Muscle of leg (tissue), 11 donors: ENCODE data around the gene P2RY11. TPM values are rescaled to one million over a fixed set of nuclear protein-coding genes. Genes with fewer than 3 reads are reported as not detected.

Experiments
- DNase-seq: peaks from one replicate; pipeline ENCODE4 v3.0.0; 2013
- H3K27ac ChIP-seq: one replicate; pipeline ENCODE4 v1.5.1; 2013; ENCODE audit warnings: mild to moderate bottlenecking, low read length, control low read depth
- H3K27me3 ChIP-seq: one replicate; pipeline ENCODE4 v1.6.1; 2013; ENCODE audit warnings: low read length; ENCODE audit not compliant: control insufficient read depth, insufficient read depth
- H3K36me3 ChIP-seq: one replicate; pipeline ENCODE4 v1.6.1; 2013; ENCODE audit warnings: low read length; ENCODE audit not compliant: control insufficient read depth, insufficient read depth
- H3K4me1 ChIP-seq: one replicate; pipeline ENCODE4 v1.6.1; 2013; ENCODE audit warnings: low read length; ENCODE audit not compliant: control insufficient read depth, insufficient read depth
- H3K4me3 ChIP-seq: one replicate; pipeline ENCODE4 v1.5.1; 2013; ENCODE audit warnings: low read length, control low read depth
- H3K9me3 ChIP-seq: replicated peaks from 2 replicates; pipeline ENCODE4 v1.6.1; 2013; ENCODE audit warnings: low read depth, low read length; ENCODE audit not compliant: control insufficient read depth
- WGBS: methylation state at CpG from one replicate; pipeline ENCODE4 v1.1.5; 2013; ENCODE audit warnings: missing lambda C conversion rate; ENCODE audit not compliant: insufficient coverage; 5-methylcytosine and 5-hydroxymethylcytosine counted together
- polyA plus RNA-seq, 8 donors: library from polyadenylated mRNA; unstranded; fragments of 120-200 nt; gene quantifications; one replicate each; pipeline versions ENCODE4 v1.2.1 to v1.2.3, GENCODE V29; 2013; ENCODE audit warnings: inconsistent platforms in 1 of 8, low replicate concordance in 1 of 8; ENCODE audit not compliant: insufficient read length in 8 of 8, insufficient read depth in 1 of 8
- total RNA-seq: library from RNA; stranded (reverse); fragments of 120-200 nt; gene quantifications from one replicate; pipeline ENCODE4 v1.2.4, GENCODE V29; 2013

The P2RY11 gene
- total and polyA plus RNA-seq, 9 donors, result 2.7 to 14.2 (median 9.5) TPM

DNA sequence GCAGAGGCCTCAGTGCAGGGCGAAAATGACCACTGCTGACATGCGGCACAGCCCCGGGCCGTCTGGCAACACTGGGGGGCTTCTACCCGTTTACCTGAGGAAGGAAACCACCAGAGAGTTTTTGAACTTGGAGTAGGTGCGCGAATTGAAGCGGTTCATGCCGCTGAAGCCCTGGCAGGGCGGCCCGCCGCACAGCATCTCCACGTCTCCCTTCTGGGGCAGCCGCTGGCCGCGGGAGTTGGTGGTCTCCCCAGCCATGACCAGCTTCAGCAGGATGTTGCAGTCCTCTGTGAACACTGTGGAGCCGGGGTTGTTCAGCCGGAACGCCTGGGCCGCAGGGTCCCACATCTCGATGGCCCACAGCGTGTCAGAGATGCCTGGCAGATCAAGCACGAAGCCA, 28.5 kb downstream of the P2RY11 start:
- Histone ChIP-seq H3K4me3 (no peak overlapping the region), H3K27ac (no peak overlapping the region), H3K27me3 (no peaks in the 10 kb centered on the region), H3K4me1 (no peaks in the 10 kb centered on the region), H3K36me3 (peaks cover 92% of the 10 kb centered on the region), H3K9me3 (no peaks in the 10 kb centered on the region)
- 95% methylated on average over 21 of the region's 23 CpGs for WGBS
- DNase-seq, result no peak

DNA sequence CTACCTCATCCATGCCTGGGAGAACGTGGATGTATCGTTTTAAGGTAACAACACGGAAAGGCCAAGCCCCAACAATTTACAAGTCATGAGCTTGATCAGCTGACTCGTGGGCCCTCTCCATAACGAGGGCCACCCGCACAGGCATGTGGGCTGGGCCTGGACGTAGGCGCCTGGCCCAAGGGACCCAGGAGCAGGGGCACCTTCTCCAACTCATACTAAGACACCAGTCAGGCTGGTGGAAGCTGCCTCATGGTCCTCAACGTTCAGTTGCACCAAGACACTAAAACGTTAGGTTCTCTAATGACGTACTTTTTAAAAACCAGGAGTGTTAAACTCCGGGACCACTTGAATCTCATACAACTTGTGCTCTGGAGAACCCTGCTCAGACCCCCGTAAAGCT, 30.0 kb downstream of the P2RY11 start:
- no peaks in the 10 kb centered on the region for H3K4me1 ChIP-seq
- no peaks in the 10 kb centered on the region for H3K27me3 ChIP-seq
- H3K9me3 ChIP-seq, result no peaks in the 10 kb centered on the region
- H3K4me3 ChIP-seq, result no peak overlapping the region
- 92% methylated on average over 13 of the region's 13 CpGs for WGBS
- H3K27ac ChIP-seq, result no peak overlapping the region
- peaks cover 95% of the 10 kb centered on the region for H3K36me3 ChIP-seq
- no peak for DNase-seq

DNA sequence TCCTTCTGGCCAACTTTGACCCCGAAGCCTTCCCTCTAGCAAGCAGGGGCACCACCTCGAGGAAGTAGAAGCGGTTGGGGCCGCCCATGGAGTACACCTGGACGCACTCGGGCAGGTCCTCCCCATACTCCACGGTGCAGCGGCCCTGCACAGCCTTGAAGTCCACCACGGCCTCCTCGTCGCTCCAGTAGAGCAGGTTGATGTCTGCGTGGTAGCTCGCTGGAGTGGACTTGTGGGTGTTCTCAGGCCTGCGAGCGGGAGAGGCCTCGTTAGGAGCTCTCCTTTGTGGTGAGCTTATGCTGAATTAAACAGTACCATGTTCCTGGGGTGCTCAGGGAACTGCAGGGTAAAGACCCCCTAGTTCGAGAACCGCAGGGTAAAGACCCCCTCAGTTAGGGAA, 30.5 kb downstream of the P2RY11 start:
- 98% methylated on average over 11 of the region's 18 CpGs for WGBS
- peaks cover 98% of the 10 kb centered on the region for H3K36me3 ChIP-seq
- DNase-seq, result no peak
- H3K4me3 ChIP-seq, result no peak overlapping the region
- no peaks in the 10 kb centered on the region for H3K27me3 ChIP-seq
- H3K4me1 ChIP-seq, result no peaks in the 10 kb centered on the region
- no peaks in the 10 kb centered on the region for H3K9me3 ChIP-seq
- no peak overlapping the region for H3K27ac ChIP-seq

DNA sequence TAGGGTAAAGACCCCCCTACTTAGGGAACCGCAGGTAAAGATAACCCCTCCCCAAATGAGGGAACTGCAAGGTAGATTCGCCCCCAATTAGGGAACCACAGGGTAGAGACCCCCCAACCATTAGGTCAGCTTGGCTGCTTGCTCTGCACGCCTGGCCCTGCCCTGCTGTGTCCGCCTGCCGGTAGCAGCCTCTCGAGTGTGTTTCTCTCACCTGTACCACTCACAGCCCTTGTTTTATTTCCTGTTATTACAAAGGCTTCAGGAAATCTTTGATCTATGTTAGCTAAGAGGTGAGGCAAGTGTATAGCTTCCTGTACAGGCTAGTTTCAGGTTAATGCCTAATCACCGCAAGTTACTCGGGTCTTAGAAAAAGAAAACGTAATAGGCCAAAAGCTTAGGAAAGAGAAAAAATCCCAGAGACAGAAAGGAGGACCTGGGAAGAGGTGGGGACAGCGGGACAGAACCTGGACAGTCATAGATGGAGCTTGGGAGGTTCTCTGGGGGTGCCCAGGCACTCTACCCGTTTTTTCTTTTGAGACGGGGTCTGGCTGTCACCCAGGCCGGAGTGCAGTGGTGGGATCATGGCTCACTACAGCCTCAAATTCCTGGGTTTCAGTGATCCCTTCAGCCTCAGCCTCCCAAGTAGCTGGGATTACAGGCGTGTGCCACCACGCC, 31.3 kb downstream of the P2RY11 start:
- WGBS, result 88% methylated on average over 10 of the region's 15 CpGs
- Histone ChIP-seq H3K27ac (no peak overlapping the region), H3K4me3 (no peak overlapping the region), H3K36me3 (peaks cover 94% of the 10 kb centered on the region), H3K9me3 (no peaks in the 10 kb centered on the region), H3K4me1 (no peaks in the 10 kb centered on the region), H3K27me3 (no peaks in the 10 kb centered on the region)
- DNase-seq, result no peak

DNA sequence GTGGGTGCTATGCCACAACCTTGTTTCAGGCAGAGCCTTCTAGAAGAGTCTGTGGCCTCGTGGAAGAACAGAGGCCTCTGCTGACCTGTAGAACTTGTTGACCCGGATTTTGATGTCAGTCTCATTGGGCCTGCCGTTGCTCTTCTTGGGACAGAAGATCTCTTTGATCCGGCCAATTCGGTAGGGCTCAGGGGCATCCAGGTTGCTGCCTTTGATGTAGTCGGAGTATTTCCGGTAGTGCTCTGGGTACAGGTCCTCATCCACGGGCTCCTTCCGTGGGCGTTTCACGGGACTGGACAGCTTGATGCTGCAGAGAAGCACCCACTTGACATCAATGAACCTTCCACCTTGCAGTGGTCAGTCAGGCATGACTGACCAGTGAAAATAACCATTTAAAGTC, 32.2 kb downstream of the P2RY11 start:
- Histone ChIP-seq H3K4me3 (no peak overlapping the region), H3K9me3 (no peaks in the 10 kb centered on the region), H3K27me3 (no peaks in the 10 kb centered on the region), H3K27ac (no peak overlapping the region), H3K36me3 (peaks cover 89% of the 10 kb centered on the region), H3K4me1 (no peaks in the 10 kb centered on the region)
- no peak for DNase-seq
- WGBS, result 96% methylated on average over 5 of the region's 11 CpGs

DNA sequence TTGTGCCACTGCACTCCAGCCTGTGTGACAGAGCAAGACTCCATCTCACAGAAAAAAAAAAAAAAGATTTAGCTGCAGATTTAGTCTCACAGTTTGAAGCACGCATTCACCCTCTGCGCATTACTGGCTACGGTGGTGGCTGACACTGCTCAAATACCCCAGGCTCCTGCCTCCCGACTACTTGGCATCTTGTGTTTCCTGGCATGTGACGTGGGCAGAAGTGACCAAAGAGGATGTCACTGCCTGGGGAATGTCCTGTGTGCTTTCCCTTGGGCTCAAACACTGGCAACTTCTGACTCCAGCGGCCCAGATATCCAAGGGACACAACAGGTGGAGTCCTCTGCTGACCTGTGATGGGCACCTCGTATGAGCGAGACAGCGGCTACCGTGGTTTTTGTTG, 32.9 kb downstream of the P2RY11 start:
- no peak overlapping the region for H3K27ac ChIP-seq
- WGBS, result 82% methylated on average over 10 of the region's 10 CpGs
- no peak for DNase-seq
- no peak overlapping the region for H3K4me3 ChIP-seq
- no peaks in the 10 kb centered on the region for H3K27me3 ChIP-seq
- H3K9me3 ChIP-seq, result no peaks in the 10 kb centered on the region
- no peaks in the 10 kb centered on the region for H3K4me1 ChIP-seq
- H3K36me3 ChIP-seq, result peaks cover 89% of the 10 kb centered on the region

DNA sequence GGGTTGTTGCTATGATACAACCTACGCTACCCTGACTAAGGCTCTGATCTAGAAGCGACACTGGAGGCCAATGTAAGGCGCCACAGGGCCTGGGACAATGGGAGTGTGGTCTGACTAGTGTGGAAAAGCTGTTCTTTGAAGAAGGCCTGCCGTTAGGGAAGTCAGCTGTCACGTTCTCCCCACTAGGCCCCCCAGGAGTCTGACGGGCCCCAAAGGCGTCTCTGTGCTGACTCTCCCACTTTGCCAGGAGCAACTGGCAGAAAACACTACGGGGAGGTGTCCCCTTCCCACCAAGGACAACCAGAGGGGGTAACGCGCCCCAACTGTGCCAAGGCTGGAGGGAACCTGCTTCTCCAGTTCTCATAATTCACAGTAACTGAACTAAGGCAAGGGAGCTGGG, 33.5 kb downstream of the P2RY11 start:
- Histone ChIP-seq H3K27me3 (no peaks in the 10 kb centered on the region), H3K9me3 (no peaks in the 10 kb centered on the region), H3K4me3 (no peak overlapping the region), H3K36me3 (peaks cover 89% of the 10 kb centered on the region), H3K4me1 (no peaks in the 10 kb centered on the region), H3K27ac (no peak overlapping the region)
- WGBS, result 67% methylated on average over 8 of the region's 10 CpGs
- no peak for DNase-seq

DNA sequence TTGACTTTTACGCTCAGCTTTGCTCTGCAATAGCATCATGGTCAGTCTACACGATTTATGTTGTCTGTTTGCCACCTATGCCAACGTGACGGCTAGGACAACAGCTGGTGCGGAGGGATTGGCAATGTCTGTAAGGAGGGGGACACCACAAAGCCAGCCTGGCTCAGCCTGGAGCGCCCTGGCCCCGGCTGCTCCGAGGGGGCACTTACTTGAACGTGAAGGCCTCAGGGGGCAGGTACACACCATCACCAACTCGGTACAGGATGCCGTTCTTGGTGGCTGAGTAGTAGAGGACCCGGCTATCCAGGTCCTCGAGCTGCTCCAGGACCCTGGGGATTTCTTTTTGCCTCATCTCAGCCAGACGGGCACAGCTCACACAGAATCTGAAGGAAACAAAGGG, 34.6 kb downstream of the P2RY11 start:
- Histone ChIP-seq H3K4me3 (no peak overlapping the region), H3K9me3 (no peaks in the 10 kb centered on the region), H3K4me1 (no peaks in the 10 kb centered on the region), H3K27ac (no peak overlapping the region), H3K27me3 (no peaks in the 10 kb centered on the region), H3K36me3 (peaks cover 89% of the 10 kb centered on the region)
- WGBS, result 91% methylated on average over 12 of the region's 14 CpGs
- no peak for DNase-seq

DNA sequence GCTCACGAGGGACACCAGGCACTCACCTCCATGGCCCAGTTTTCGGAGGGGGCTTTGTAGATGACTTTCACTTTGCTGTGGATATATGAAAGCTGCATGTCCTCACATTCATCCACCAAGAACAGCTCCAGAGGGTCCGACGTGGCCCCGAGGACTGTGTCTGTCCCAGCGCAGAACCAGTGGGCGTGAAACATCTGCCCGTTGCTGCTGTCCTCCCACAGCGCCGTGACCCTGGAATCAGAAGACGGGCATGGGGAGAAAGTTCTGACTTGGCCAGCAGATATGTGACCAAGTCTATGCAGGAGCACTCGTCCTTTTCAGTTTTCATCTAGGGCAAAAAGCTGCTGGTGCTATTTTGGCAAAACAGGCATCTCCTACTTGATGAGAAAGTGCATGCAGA, 37.9 kb downstream of the P2RY11 start:
- Histone ChIP-seq H3K4me1 (no peaks in the 10 kb centered on the region), H3K9me3 (no peaks in the 10 kb centered on the region), H3K36me3 (peaks cover 84% of the 10 kb centered on the region), H3K27ac (no peak overlapping the region), H3K4me3 (no peak overlapping the region), H3K27me3 (no peaks in the 10 kb centered on the region)
- 95% methylated on average over 9 of the region's 12 CpGs for WGBS
- no peak for DNase-seq

DNA sequence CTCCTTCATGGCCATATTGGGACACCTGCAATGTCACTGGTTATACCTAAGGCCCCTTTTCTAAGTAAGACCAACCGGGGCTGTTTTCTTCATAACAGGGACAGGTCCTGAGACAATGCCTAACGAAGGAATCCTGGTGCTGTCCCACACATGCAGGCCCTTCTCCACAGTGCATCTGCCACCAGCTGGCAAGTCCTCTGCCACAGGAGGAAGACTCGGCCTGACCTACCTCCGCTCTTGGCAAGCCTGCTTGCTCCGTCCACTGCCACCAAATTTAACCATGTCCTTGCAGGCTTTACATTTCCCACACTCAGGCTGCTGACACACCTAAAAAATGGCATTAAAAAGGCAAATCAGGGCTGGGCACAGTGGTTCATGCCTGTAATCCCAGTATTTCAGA, 40.0 kb downstream of the P2RY11 start:
- Histone ChIP-seq H3K27ac (no peak overlapping the region), H3K9me3 (no peaks in the 10 kb centered on the region), H3K4me1 (no peaks in the 10 kb centered on the region), H3K36me3 (peaks cover 84% of the 10 kb centered on the region), H3K27me3 (no peaks in the 10 kb centered on the region), H3K4me3 (no peak overlapping the region)
- 91% methylated on average over 5 of the region's 5 CpGs for WGBS
- no peak for DNase-seq

DNA sequence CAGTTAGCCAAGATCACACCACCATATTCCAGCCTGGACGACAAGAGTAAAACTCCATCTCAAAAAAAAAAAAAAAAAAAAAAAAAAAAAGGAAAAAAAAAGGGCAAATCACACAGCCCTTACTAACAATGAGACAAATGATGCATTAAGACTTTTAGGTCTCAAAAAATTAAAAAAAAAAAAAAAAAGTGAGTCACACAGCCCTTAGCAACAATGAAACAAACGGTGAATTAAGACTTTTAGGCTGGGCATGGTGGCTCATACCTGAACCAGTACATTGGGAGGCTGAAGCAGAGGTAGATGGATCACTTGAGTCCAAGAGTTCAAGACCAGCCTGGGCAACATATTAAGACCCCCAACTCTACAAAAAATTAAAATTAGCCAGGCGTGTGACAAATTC, 40.6 kb downstream of the P2RY11 start:
- Histone ChIP-seq H3K4me1 (no peaks in the 10 kb centered on the region), H3K9me3 (no peaks in the 10 kb centered on the region), H3K27me3 (no peaks in the 10 kb centered on the region), H3K36me3 (peaks cover 84% of the 10 kb centered on the region), H3K27ac (no peak overlapping the region), H3K4me3 (no peak overlapping the region)
- DNase-seq, result no peak
- WGBS, result 100% methylated on average over 1 of the region's 3 CpGs
